PC-9 (cell line): ENCODE results near the gene WTIP. TPM values are rescaled to one million over a fixed set of nuclear protein-coding genes. Genes with fewer than 3 reads are reported as not detected.

Source experiments
- BruUV-seq: library from RNA; stranded (reverse); fragments of 400-500 nt; replicated peaks from 2 replicates; lab custom pipeline; 2021; lab: Mats Ljungman, UMichigan
- CTCF ChIA-PET: fragments of 300-600 bp; sonication (Branson Sonifier 250); formaldehyde crosslinking; loops from one replicate; lab custom pipeline; 2022; ENCODE audit warnings: antibody characterized with exemption; lab: Charles Lee
- POLR2A ChIA-PET: fragments of 300-600 bp; sonication (Branson Sonifier 250); formaldehyde crosslinking; loops from one replicate; lab custom pipeline; 2022; ENCODE audit warnings: antibody characterized with exemption; ENCODE audit not compliant: unreplicated experiment; lab: Charles Lee
- DNase-seq, 2 experiments: peaks; one replicate each; pipeline versions ENCODE4 v3.0.0 to v3.0.0-alpha.2; 2015 to 2022; ENCODE audit warnings: mixed read lengths in 1 of 2
- H2AFZ ChIP-seq: fragments of 200-600 bp; sonication (generic); 2 replicates; pipeline ENCODE4 v1.8.1; 2017; ENCODE audit warnings: antibody characterized with exemption
- H3F3A ChIP-seq: fragments of 200-600 bp; sonication (generic); 2 replicates; pipeline ENCODE4 v1.8.1; 2017; ENCODE audit warnings: antibody characterized with exemption, mild to moderate bottlenecking, low read depth; ENCODE audit not compliant: insufficient read depth
- H3K27ac ChIP-seq: fragments of 200-600 bp; sonication (generic); 2 replicates; pipeline ENCODE4 v1.6.1; 2016; ENCODE audit warnings: mixed run types
- H3K27me3 ChIP-seq: fragments of 200-600 bp; sonication (generic); 2 replicates; pipeline ENCODE4 v1.6.1; 2016; ENCODE audit warnings: low read depth, mixed run types; ENCODE audit not compliant: insufficient read depth
- H3K36me3 ChIP-seq: fragments of 200-600 bp; sonication (generic); 2 replicates; pipeline ENCODE4 v1.6.1; 2016; ENCODE audit warnings: low read depth, mixed run types
- H3K4me1 ChIP-seq: fragments of 200-600 bp; sonication (generic); replicated peaks from 2 replicates; pipeline ENCODE4 v1.6.1; 2016; ENCODE audit warnings: mixed run types; ENCODE audit not compliant: insufficient read depth
- H3K4me2 ChIP-seq: fragments of 200-600 bp; sonication (generic); 2 replicates; pipeline ENCODE4 v1.6.1; 2017; ENCODE audit warnings: mixed run types
- H3K4me3 ChIP-seq: fragments of 200-600 bp; sonication (generic); 2 replicates; pipeline ENCODE4 v1.6.1; 2016; ENCODE audit warnings: mixed run types
- H3K79me2 ChIP-seq: fragments of 200-600 bp; sonication (generic); 2 replicates; pipeline ENCODE4 v1.6.1; 2017; ENCODE audit warnings: low read depth, mixed run types
- H3K9me2 ChIP-seq: fragments of 200-600 bp; sonication (generic); 2 replicates; pipeline ENCODE4 v1.8.1; 2017; ENCODE audit warnings: mild to moderate bottlenecking; ENCODE audit not compliant: insufficient read depth
- H3K9me3 ChIP-seq: fragments of 200-600 bp; sonication (generic); 2 replicates; pipeline ENCODE4 v1.8.1; 2016; ENCODE audit warnings: low read depth; ENCODE audit not compliant: insufficient read depth
- H4K20me1 ChIP-seq: fragments of 200-600 bp; sonication (generic); 2 replicates; pipeline ENCODE4 v1.8.1; 2017; ENCODE audit not compliant: insufficient read depth
- CTCF ChIP-seq: fragments of 200-600 bp; sonication (generic); conservative IDR thresholded peaks from 2 replicates; pipeline ENCODE4 v1.6.1; 2017; ENCODE audit warnings: mixed run types, antibody characterized with exemption, mild to moderate bottlenecking, moderate library complexity
- EZH2 ChIP-seq: fragments of 200-600 bp; sonication (generic); IDR thresholded peaks from 2 replicates; pipeline ENCODE4 v1.8.0; 2017; ENCODE audit warnings: antibody characterized with exemption, low read depth
- intact Hi-C: fragments of 100-400 bp; cut with micrococcal nuclease; formaldehyde crosslinking; loops from one replicate; pipeline ENCODE4 v1.10.0; 2022; ENCODE audit not compliant: unreplicated experiment
- total RNA-seq: library from RNA; stranded (reverse); gene quantifications from 2 replicates; pipeline ENCODE4 v1.2.3, GENCODE V29; 2021

Gene WTIP
- total RNA-seq, 1 experiment from 2014 or later: 0.63 TPM

GRCh38 chr19:34487651-34488051 is 6.1 kb downstream of the WTIP start:
- Histone ChIP-seq H3K9me2 (no peaks in the 10 kb centered on the region), H3K4me2 (no peak overlapping the region), H3K4me3 (no peak overlapping the region), H3K9me3 (no peaks in the 10 kb centered on the region), H3K4me1 (no peaks in the 10 kb centered on the region), H3K79me2 (no peaks in the 10 kb centered on the region), H3K27ac (no peak overlapping the region), H3K36me3 (no peaks in the 10 kb centered on the region), H4K20me1 (no peaks in the 10 kb centered on the region), H3F3A (no peaks in the 10 kb centered on the region), H2AFZ (no peak overlapping the region), H3K27me3 (no peaks in the 10 kb centered on the region)
- intact Hi-C loops: loop anchor here (5.0 kb wide), 1 partner anchor 305 kb away; no protein-coding TSS in a partner anchor
- DNase-seq: no peak
- ChIA-PET CTCF (no interaction called here), POLR2A (no interaction called here)
- BruUV-seq: no TSS peak
- TF ChIP-seq CTCF: no peak
- TF ChIP-seq EZH2: no peak

- no peak for DNase-seq
- H3K27ac ChIP-seq: no peak overlapping the region
- BruUV-seq: no TSS peak
- POLR2A ChIA-PET: no interaction called here
- H3K4me2 ChIP-seq: no peak overlapping the region
- no peaks in the 10 kb centered on the region for H4K20me1 ChIP-seq
- no peaks in the 10 kb centered on the region for H3K36me3 ChIP-seq
- CTCF ChIA-PET: no interaction called here
- H3F3A ChIP-seq: no peaks in the 10 kb centered on the region
- H3K27me3 ChIP-seq: no peaks in the 10 kb centered on the region
- no peaks in the 10 kb centered on the region for H3K4me1 ChIP-seq
- intact Hi-C loops: loop anchor here (5.0 kb wide), 1 partner anchor 307 kb away; no protein-coding TSS in a partner anchor
- no peak for TF ChIP-seq EZH2
- no peak for TF ChIP-seq CTCF
- H3K79me2 ChIP-seq: no peaks in the 10 kb centered on the region
- no peaks in the 10 kb centered on the region for H3K9me3 ChIP-seq
- no peaks in the 10 kb centered on the region for H3K9me2 ChIP-seq
- H3K4me3 ChIP-seq: no peak overlapping the region
- no peak overlapping the region for H2AFZ ChIP-seq
Observed at GRCh38 chr19:34489175-34489574, 7.6 kb downstream of the WTIP start.

- Histone ChIP-seq H3K79me2 (no peaks in the 10 kb centered on the region), H3F3A (no peaks in the 10 kb centered on the region), H3K4me1 (no peaks in the 10 kb centered on the region), H3K4me3 (no peak overlapping the region), H3K9me3 (no peaks in the 10 kb centered on the region), H3K36me3 (no peaks in the 10 kb centered on the region), H4K20me1 (no peaks in the 10 kb centered on the region), H3K9me2 (no peaks in the 10 kb centered on the region), H3K27me3 (no peaks in the 10 kb centered on the region), H2AFZ (no peak overlapping the region), H3K27ac (no peak overlapping the region), H3K4me2 (no peak overlapping the region)
- no TSS peak for BruUV-seq
- intact Hi-C loops: no loop called here
- CTCF ChIA-PET: no interaction called here
- no peak for TF ChIP-seq EZH2
- POLR2A ChIA-PET: no interaction called here
- DNase-seq: no peak
Observed at GRCh38 chr19:34490141-34490766, 8.7 kb downstream of the WTIP start.
